NAMALWA (cell line): ENCODE measurements around the gene LRRN4CL.
"Not testable (repeated sequence)": the region's sequence is repeated elsewhere in the genome, so short reads cannot be mapped to it uniquely, and the experiment has no call there.

Source experiments
- DNase-seq: peaks from one replicate; pipeline ENCODE4 v3.0.0-alpha.2; 2015; ENCODE audit warnings: low spot score

Gene LRRN4CL

GRCh38 chr11:62709247-62710000, 20.1 kb upstream of the LRRN4CL start:
- DNase-seq: peak; percentile 98

GRCh38 chr11:62708793-62709192, 19.5 kb upstream of the LRRN4CL start:
- no peak for DNase-seq

GRCh38 chr11:62708392-62708791, 19.1 kb upstream of the LRRN4CL start:
- no peak for DNase-seq

- no peak for DNase-seq
These were observed 18.0 kb upstream of the LRRN4CL start, which contains the start of the genes BSCL2 and GNG3 for GRCh38 chr11:62707277-62707861. TSS of gene BSCL2 (minus strand) at chr11:62707424. CDS start at chr11:62707195, 229 bp downstream. TSS of gene GNG3 (plus strand) at chr11:62707676. CDS start at chr11:62708296, 620 bp downstream.

DNA sequence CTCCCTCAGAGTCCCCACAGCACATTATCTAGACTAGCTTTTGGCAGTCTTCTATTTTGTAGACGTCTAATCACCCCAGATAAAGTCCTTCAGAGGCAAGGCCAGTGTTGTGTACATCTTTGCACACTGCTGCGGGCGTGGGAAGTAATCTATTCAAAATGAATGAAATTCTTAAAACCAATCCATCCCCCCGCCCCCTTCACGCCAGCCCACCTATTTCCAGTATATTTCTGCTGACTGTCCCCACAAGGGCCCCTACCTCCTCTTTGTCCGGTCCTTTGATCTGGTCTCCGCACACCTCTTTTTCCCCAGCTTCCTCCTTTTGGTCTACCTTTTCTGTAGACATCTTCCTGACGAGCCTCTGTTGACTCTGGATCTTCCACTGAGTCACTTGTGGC, 17.5 kb upstream of the LRRN4CL start:
- DNase-seq: no peak

GRCh38 chr11:62705880-62706849, 16.8 kb upstream of the LRRN4CL start:
- DNase-seq: peak; percentile 95

DNA sequence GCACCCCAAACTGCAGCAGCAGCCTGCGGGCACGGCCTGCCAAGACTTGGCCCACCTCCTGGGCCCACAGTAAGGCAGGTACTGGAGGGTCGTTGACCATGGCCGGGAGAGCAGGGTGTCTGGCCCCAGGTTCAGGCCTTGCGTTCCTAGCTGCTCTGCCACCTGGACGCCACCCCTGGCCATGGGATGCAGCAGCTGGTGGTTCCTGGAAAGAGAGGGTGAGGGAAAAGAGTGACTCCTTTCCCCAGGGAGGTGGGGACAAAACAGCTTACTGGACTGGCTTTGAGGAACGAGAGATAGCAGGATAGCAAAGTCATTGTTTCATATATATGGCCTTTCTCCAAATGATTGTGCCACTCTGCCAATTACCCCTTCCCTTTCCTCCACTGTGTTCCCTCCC, 16.1 kb upstream of the LRRN4CL start:
- no peak for DNase-seq

DNA sequence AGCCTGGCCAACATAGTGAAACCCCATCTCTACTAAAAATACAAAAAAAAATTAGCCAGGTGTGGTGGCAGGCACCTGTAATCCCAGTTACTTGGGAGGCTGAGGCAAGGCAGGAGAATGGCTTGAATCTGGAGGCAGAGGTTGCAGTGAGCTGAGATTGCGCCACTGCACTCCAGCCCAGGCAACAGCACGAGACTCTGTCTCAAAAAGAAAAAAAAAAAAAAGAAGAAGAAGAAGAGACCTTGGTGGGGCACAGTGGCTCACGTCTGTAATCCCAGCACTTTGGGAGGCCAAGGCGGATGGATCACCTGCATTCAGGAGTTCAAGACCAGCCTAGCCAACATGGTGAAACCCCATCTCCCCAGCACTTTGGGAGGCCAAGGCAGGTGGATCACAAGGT, 14.6 kb upstream of the LRRN4CL start:
- not testable (repeated sequence) for DNase-seq

DNA sequence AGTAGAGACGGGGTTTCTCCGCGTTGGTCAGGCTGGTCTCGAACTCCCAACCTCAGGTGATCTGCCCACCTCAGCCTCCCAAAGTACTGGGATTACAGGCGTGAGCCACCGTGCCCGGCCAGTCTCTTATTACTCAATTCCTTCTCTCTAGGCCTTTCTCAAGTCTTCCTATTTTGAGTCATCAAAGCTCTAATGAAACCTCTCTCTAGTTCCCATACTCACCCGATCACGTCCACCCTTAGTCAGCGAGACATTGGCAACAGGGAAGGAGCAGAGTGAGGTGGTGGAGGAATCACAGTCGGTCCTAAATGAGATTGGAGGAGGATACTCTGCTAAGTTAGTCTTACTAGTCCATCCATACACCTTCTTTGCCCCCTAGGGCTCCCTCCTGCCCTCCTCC, 12.9 kb upstream of the LRRN4CL start:
- no peak for DNase-seq

DNA sequence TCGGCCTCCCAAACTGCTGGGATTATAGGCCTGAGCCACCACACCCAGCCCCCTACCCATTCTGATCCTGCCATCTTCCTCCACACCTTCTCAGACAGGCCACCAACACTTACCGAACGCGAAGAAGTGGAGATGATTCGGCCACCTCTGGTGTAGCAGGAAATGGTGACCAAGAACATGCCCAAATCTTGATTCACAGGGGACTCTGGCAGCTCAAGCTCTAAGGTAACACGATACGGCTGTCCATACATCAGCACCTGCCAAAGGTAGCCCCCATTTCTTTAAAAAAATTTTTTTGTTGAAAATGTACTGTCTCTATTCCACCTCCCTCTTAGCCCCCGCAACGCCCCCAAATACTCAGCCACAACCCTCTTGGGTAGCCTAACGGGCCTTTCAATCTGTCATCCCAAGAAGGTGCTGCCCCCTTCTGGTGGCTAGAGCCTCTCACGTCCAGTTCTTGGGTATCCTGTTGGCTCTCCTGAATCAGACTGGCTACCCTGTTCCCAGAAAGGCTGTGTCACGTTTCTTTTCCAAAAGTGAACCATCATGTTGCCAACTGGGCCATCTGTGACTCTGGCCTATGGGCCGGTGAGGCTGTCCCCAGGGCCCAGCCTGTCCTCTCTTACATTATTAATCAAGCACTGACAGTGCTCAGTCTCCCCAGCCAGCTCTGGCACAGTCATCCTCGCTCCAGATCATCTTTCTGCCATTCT, 5.3 kb upstream of the LRRN4CL start:
- peak; percentile 81 for DNase-seq

- not testable (repeated sequence) for DNase-seq
These were observed 4.3 kb upstream of the LRRN4CL start for GRCh38 chr11:62693624-62694023.

- DNase-seq: no peak
These were observed 839 bp downstream of the LRRN4CL start for GRCh38 chr11:62688491-62688890.

- DNase-seq: no peak
These were observed 1.6 kb downstream of the LRRN4CL start for GRCh38 chr11:62687508-62688396.

- DNase-seq: no peak
These were observed 6.8 kb downstream of the LRRN4CL start for GRCh38 chr11:62682518-62682917.

- peak; percentile 88 for DNase-seq
These were observed 8.5 kb downstream of the LRRN4CL start for GRCh38 chr11:62680825-62681240.

GRCh38 chr11:62678770-62679696, 10.3 kb downstream of the LRRN4CL start, which contains the start of gene UBXN1:
TSS of gene UBXN1 (minus strand) at chr11:62679073. CDS start at chr11:62678923, 150 bp downstream.
- DNase-seq: peak; percentile 89

DNA sequence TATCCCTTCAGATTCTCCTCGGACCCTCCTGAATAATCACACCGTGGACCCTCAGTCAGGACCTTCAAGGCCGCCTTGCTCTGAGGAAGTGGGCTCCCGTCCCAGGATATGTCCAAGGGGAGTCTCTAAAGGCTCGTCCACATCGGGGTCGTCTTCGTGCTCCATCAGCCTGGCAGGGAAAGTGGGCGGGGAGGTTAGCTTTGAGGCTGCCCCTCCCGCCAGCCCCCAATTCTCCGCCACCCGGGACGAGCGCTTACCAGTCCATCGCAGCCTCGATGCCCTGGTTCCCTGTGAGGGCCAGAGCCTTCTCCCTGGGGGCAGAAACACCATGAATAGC, 10.9 kb downstream of the LRRN4CL start:
- DNase-seq: no peak

DNA sequence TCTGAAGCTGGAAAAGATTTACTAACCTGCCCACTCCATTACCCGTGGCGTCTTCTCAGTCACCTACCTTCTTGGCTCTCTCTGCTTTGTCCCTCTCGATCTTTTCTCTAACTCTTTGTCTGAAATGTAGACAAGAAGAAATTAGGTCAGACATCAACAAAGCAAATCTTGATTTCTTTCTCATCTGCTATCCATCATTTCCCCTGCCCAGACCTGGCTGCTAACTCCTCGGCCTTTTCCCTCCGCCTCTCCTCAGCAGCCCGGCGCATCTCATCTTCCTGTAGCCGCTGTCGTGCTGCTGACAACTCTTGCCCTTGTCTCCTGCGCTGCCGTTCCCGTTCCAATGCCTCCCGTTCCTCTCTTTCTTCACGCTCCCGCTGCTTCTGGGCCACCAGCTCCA, 11.6 kb downstream of the LRRN4CL start:
- DNase-seq: no peak

- DNase-seq: no peak
These were observed 12.2 kb downstream of the LRRN4CL start for GRCh38 chr11:62677156-62677555.

DNA sequence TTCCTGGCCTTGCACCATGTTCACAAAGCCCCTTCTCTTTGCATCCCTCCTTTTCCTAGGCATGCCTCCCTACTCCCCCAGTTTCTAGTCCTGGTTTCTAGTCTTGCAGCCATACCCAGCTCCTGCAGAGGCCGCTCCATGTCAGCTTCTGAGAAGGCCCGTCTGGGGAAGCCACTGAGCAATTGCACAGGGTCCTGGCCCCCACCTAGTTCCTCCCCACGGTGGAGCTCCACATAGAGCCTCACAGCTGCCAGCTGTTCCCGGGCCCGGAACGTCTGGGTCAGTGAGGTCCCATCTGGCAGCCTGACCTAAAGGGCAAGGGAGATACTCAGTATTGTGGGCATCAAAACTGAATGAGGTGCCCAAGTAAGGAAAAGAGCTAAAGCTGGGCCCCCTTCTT, 12.6 kb downstream of the LRRN4CL start:
- no peak for DNase-seq
